ENCODE data around the gene RAP1GDS1. TPM values are rescaled to one million over a fixed set of nuclear protein-coding genes. Genes with fewer than 3 reads are reported as not detected.

RAP1GDS1 gene
- total RNA-seq, 4 donors from 2014 or later = 33.3 to 48.4 (median 35.4) TPM

DNA sequence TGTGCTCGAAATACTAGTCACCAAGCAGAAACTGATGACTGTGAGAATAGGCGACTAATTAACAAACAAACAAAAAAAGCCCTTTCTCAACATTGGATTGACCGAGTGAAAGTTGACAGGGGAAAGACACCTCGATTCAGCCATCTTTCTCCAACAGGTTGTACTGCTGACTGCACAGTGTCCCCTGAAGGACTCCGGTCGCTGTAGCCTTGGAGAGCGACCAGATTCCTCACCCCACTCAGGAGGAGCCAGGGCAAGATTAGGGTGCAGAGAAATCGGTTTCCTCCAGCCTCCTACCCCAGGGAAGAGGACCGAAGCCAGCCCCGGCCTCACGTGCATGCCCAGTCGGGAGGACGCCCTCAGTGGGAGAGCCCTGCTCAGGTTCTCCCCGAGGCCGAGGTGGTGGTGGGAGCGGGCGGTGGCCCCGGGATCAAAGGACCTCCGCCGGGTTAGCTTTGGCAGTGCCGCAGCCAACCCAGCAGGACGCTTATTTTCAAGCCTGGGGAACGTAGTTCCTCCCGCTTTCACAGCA is 1.1 kb upstream of the RAP1GDS1 start:
- Histone ChIP-seq H3K27me3 (no peaks in the 10 kb centered on the region), H3K27ac (peak overlapping the region; percentile 91 to 97 (median 94)), H3K4me1 (peaks cover 0 to 9% (median 6%) of the 10 kb centered on the region in 4 donors), H3K36me3 (no peaks in the 10 kb centered on the region), H3K4me3 (peak overlapping the region; percentile 83 to 94 (median 88)), H3K9me3 (no peaks in the 10 kb centered on the region)
- no peak for TF ChIP-seq POLR2A (IDR thresholded peaks at IDR 0.05)
- no peak for TF ChIP-seq CTCF (IDR thresholded peaks at IDR 0.05)
- peak; percentile 46 to 82 (median 73) for DNase-seq

- Histone ChIP-seq H3K27ac (peak overlapping the region; percentile 80 to 96 (median 92)), H3K36me3 (no peaks in the 10 kb centered on the region), H3K9me3 (no peaks in the 10 kb centered on the region), H3K4me3 (peak overlapping the region; percentile 76 to 94 (median 84)), H3K27me3 (no peaks in the 10 kb centered on the region), H3K4me1 (peaks cover 0 to 9% (median 6%) of the 10 kb centered on the region in 4 donors)
- TF ChIP-seq POLR2A (IDR thresholded peaks at IDR 0.05) (peak in 1 of 2 donors; percentile 9), CTCF (IDR thresholded peaks at IDR 0.05) (no peak)
- peak; percentile 55 to 74 (median 73) for DNase-seq
Observed at GRCh38 chr4:98261405-98262291, 464 bp downstream of the RAP1GDS1 start.

DNA sequence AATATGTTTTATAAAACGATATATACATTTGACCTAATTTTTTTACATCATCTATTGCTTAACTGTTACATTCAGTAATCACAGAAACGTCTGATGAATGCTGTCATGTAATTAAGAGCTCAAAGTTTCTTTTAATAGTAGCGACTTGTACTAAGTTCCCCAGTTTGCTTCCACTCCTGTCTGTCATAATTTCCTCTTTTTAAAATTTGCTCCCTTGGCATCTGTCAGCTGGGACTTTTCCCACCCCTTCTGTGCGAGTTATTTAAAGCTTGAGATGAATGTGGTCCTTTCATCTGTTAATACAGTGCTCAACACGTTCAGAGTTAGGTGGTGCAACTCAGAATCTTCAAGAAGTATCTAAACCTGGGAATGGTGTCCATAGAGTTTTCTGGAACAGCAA is 1.2 kb downstream of the RAP1GDS1 start:
- Histone ChIP-seq H3K27ac (peak overlapping the region in 3 of 4 donors; percentile 80 to 96 (median 92)), H3K4me1 (peaks cover 0 to 9% (median 6%) of the 10 kb centered on the region in 4 donors)

DNA sequence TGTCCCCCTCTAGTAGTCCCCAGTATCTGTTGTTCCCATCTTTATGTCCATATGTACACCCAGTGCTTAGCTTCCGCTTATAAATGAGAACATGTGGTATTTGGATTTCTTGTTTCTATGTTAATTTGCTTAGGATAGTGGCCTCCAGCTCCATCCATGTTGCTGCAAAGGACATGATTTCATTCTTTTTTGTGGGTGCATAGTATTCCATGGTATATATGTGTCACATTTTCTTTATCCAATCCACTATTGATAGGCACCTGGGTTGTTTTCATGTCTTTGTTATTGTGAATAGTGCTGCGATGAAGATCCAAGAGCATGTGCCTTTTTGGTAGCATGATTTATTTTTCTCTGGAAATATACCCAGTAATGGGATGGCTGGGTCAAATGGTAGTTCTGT is 6.3 kb downstream of the RAP1GDS1 start:
- H3K36me3 ChIP-seq = no peaks in the 10 kb centered on the region
- no peak overlapping the region for H3K4me3 ChIP-seq
- DNase-seq = no peak
- no peak overlapping the region for H3K27ac ChIP-seq
- TF ChIP-seq CTCF (IDR thresholded peaks at IDR 0.05) (no peak), POLR2A (IDR thresholded peaks at IDR 0.05) (no peak)
- no peaks in the 10 kb centered on the region for H3K27me3 ChIP-seq
- H3K9me3 ChIP-seq = no peaks in the 10 kb centered on the region
- H3K4me1 ChIP-seq = no peaks in the 10 kb centered on the region

More for the DNA sequence above, 1.2 kb downstream of the RAP1GDS1 start:
- Histone ChIP-seq H3K36me3 (no peaks in the 10 kb centered on the region), H3K4me3 (peak overlapping the region; percentile 76 to 94 (median 84)), H3K9me3 (no peaks in the 10 kb centered on the region), H3K27me3 (no peaks in the 10 kb centered on the region)
- TF ChIP-seq CTCF (IDR thresholded peaks at IDR 0.05) (no peak), POLR2A (IDR thresholded peaks at IDR 0.05) (no peak)
- no peak for DNase-seq

DNA sequence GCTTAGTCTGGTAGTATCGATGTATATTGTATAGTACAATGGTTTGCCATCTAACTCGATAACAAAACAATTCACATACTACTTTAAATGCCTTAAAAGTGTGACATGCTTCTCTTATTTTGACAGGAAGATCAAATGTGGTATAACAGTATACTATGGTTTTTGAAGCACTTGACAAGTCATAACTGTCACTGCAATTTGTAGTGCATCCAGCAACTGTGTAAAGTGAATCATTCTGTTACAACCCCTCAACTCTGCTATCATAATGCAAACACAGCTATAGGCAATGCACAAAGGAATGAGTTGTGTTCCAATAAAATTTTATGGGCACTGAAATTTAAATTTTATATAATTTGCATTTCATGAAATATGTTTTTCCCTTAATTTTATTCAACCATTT is 14.0 kb downstream of the RAP1GDS1 start:
- no peak overlapping the region for H3K27ac ChIP-seq
- DNase-seq = no peak
- H3K27me3 ChIP-seq = no peaks in the 10 kb centered on the region
- H3K4me1 ChIP-seq = no peaks in the 10 kb centered on the region
- no peak overlapping the region for H3K4me3 ChIP-seq
- no peaks in the 10 kb centered on the region for H3K36me3 ChIP-seq
- H3K9me3 ChIP-seq = no peaks in the 10 kb centered on the region
- no peak for TF ChIP-seq POLR2A (IDR thresholded peaks at IDR 0.05)

All from Peyer's patch (tissue), 4 donors.